Measurements from ENCODE around the gene INPP5D. TPM values are rescaled to one million over a fixed set of nuclear protein-coding genes. Genes with fewer than 3 reads are reported as not detected.

Gene INPP5D
- total RNA-seq, 1 donor from 2014 or later: 4.6 TPM

- intact Hi-C loops (cut with DNase I): no loop called here
- ATAC-seq (ENCODE audit: poor library complexity) (no peak), DNase-seq (no peak)
Observed at GRCh38 chr2:233208382-233209116, 148.4 kb downstream of the INPP5D start.

- DNase-seq (no peak), ATAC-seq (ENCODE audit: poor library complexity) (no peak)
- intact Hi-C loops (cut with DNase I): no loop called here
Observed at GRCh38 chr2:233209117-233209532, 149.0 kb downstream of the INPP5D start.

- DNase-seq: no peak
- intact Hi-C loops (cut with DNase I): no loop called here
- ATAC-seq (ENCODE audit: poor library complexity): no peak
Observed at GRCh38 chr2:233209533-233210171, 149.5 kb downstream of the INPP5D start.

GRCh38 chr2:233210281-233210680 is 150.1 kb downstream of the INPP5D start:
- DNase-seq (no peak), ATAC-seq (ENCODE audit: poor library complexity) (no peak)
- intact Hi-C loops (cut with DNase I): no loop called here

GRCh38 chr2:233210843-233211547 is 150.9 kb downstream of the INPP5D start:
- DNase-seq (peak; percentile 83), ATAC-seq (ENCODE audit: poor library complexity) (peak; percentile 80)
- intact Hi-C loops (cut with DNase I): no loop called here

GRCh38 chr2:233211548-233211895 is 151.4 kb downstream of the INPP5D start:
- ATAC-seq (ENCODE audit: poor library complexity) (no peak), DNase-seq (no peak)
- intact Hi-C loops (cut with DNase I): no loop called here

- DNase-seq: no peak
- no peak for ATAC-seq (ENCODE audit: poor library complexity)
- intact Hi-C loops (cut with DNase I): no loop called here
Observed at GRCh38 chr2:233213011-233213410, 152.9 kb downstream of the INPP5D start.

GRCh38 chr2:233213975-233214374 is 153.8 kb downstream of the INPP5D start:
- ATAC-seq (ENCODE audit: poor library complexity): no peak
- intact Hi-C loops (cut with DNase I): no loop called here
- no peak for DNase-seq

- intact Hi-C loops (cut with DNase I): no loop called here
- ATAC-seq (ENCODE audit: poor library complexity) (no peak), DNase-seq (no peak)
Observed at GRCh38 chr2:233217892-233218377, 157.8 kb downstream of the INPP5D start.

- intact Hi-C loops (cut with DNase I): no loop called here
- DNase-seq (no peak), ATAC-seq (ENCODE audit: poor library complexity) (no peak)
Observed at GRCh38 chr2:233218836-233219235, 158.7 kb downstream of the INPP5D start.

GRCh38 chr2:233219848-233220247 is 159.7 kb downstream of the INPP5D start:
- ATAC-seq (ENCODE audit: poor library complexity) (no peak), DNase-seq (no peak)
- intact Hi-C loops (cut with DNase I): no loop called here

- DNase-seq (no peak), ATAC-seq (ENCODE audit: poor library complexity) (no peak)
- intact Hi-C loops (cut with DNase I): no loop called here
Observed at GRCh38 chr2:233221378-233222063, 161.4 kb downstream of the INPP5D start.

GRCh38 chr2:233223059-233223894 is 163.1 kb downstream of the INPP5D start:
- ATAC-seq (ENCODE audit: poor library complexity): no peak

GRCh38 chr2:233225230-233226068 is 165.3 kb downstream of the INPP5D start:
- ATAC-seq (ENCODE audit: poor library complexity): no peak
- intact Hi-C loops (cut with DNase I): no loop called here
- no peak for DNase-seq

More at GRCh38 chr2:233223059-233223894, 163.1 kb downstream of the INPP5D start:
- no peak for DNase-seq
- intact Hi-C loops (cut with DNase I): no loop called here

- ATAC-seq (ENCODE audit: poor library complexity) (no peak), DNase-seq (no peak)
- intact Hi-C loops (cut with DNase I): no loop called here
Observed at GRCh38 chr2:233226511-233227031, 166.4 kb downstream of the INPP5D start.

- intact Hi-C loops (cut with DNase I): no loop called here
- DNase-seq (no peak), ATAC-seq (ENCODE audit: poor library complexity) (no peak)
Observed at GRCh38 chr2:233227346-233227978, 167.3 kb downstream of the INPP5D start.

GRCh38 chr2:233228376-233228775 is 168.2 kb downstream of the INPP5D start:
- intact Hi-C loops (cut with DNase I): no loop called here
- ATAC-seq (ENCODE audit: poor library complexity) (no peak), DNase-seq (no peak)

Measured in Right ventricle myocardium superior (tissue), 1 donor.